ENCODE results near the gene TMEM145. TPM values are rescaled to one million over a fixed set of nuclear protein-coding genes. Genes with fewer than 3 reads are reported as not detected.

The TMEM145 gene
- total and polyA plus RNA-seq, 2 donors from 2014 or later: not detected

DNA sequence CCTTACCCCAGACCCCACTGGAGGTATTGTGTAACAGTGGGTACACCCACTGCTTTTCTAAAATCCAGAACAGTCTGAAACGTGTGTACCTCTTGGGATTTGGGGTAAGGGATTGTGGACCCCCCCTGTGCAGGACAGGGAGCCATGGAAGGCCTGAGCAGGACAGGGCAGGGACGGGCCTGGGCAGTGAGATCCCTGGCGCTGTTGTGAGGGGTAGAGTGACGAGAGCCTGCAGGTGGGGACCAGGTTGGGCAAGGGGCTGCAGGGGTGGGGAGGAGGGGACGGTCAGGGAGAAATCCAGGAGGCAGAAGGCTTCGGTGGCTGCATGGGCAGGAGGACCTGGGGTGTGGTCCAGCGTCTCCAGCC is 48.4 kb downstream of the TMEM145 start:
- intact Hi-C loops (cut with DNase I): no loop called here
- Histone ChIP-seq H3K9ac (ENCODE audit: low read length in 3 of 3) (no peak overlapping the region), H3K4me1 (ENCODE audit: control insufficient read depth in 2 of 3, insufficient read depth in 2 of 3, low read depth in 1 of 3, low read length in 3 of 3) (no peaks in the 10 kb centered on the region), H3K9me3 (ENCODE audit: control insufficient read depth in 2 of 3, insufficient read depth in 1 of 3, low read length in 3 of 3) (peaks cover 0 to 11% (median 0%) of the 10 kb centered on the region in 3 donors), H3K4me3 (ENCODE audit: low read length in 3 of 3) (no peak overlapping the region), H3K27me3 (ENCODE audit: control insufficient read depth, insufficient read depth, low read length) (no peaks in the 10 kb centered on the region), H3K27ac (ENCODE audit: low read depth in 2 of 2, low read length in 2 of 2) (no peak overlapping the region), H3K36me3 (ENCODE audit: control insufficient read depth in 2 of 3, insufficient read depth in 3 of 3, low read length in 3 of 3) (peaks cover 5 to 18% (median 7%) of the 10 kb centered on the region in 3 donors)
- FAIRE-seq (no peak), DNase-seq (no peak)
- TF ChIP-seq, protein P1, sequence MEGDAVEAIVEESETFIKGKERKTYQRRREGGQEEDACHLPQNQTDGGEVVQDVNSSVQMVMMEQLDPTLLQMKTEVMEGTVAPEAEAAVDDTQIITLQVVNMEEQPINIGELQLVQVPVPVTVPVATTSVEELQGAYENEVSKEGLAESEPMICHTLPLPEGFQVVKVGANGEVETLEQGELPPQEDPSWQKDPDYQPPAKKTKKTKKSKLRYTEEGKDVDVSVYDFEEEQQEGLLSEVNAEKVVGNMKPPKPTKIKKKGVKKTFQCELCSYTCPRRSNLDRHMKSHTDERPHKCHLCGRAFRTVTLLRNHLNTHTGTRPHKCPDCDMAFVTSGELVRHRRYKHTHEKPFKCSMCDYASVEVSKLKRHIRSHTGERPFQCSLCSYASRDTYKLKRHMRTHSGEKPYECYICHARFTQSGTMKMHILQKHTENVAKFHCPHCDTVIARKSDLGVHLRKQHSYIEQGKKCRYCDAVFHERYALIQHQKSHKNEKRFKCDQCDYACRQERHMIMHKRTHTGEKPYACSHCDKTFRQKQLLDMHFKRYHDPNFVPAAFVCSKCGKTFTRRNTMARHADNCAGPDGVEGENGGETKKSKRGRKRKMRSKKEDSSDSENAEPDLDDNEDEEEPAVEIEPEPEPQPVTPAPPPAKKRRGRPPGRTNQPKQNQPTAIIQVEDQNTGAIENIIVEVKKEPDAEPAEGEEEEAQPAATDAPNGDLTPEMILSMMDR (IDR thresholded peaks at IDR 0.05; ENCODE audit: borderline replicate concordance, extremely low read depth, insufficient read depth): no peak

DNA sequence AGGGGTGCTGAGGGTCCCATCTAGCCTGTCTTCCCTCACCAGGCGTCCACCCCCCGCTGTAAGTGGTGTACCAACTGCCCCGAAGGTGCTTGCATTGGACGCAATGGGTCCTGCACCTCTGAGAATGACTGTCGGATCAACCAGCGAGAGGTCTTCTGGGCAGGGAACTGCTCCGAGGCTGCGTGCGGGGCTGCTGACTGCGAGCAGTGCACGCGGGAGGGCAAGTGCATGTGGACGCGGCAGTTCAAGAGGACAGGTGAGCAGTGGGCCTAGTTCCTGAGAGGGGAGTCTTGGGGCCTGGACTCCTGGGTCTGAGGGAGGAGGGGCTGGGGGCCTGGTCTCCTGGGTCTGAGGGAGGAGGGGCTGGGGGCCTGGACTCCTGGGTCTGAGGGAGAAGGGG is 49.2 kb downstream of the TMEM145 start:
- TF ChIP-seq, protein P1 (IDR thresholded peaks at IDR 0.05; ENCODE audit: borderline replicate concordance, extremely low read depth, insufficient read depth): no peak
- Histone ChIP-seq H3K9ac (ENCODE audit: low read length in 3 of 3) (no peak overlapping the region), H3K27ac (ENCODE audit: low read depth in 2 of 2, low read length in 2 of 2) (no peak overlapping the region), H3K27me3 (ENCODE audit: control insufficient read depth, insufficient read depth, low read length) (no peaks in the 10 kb centered on the region), H3K9me3 (ENCODE audit: control insufficient read depth in 2 of 3, insufficient read depth in 1 of 3, low read length in 3 of 3) (peaks cover 0 to 11% (median 0%) of the 10 kb centered on the region in 3 donors), H3K4me1 (ENCODE audit: control insufficient read depth in 2 of 3, insufficient read depth in 2 of 3, low read depth in 1 of 3, low read length in 3 of 3) (no peaks in the 10 kb centered on the region), H3K4me3 (ENCODE audit: low read length in 3 of 3) (no peak overlapping the region), H3K36me3 (ENCODE audit: control insufficient read depth in 2 of 3, insufficient read depth in 3 of 3, low read length in 3 of 3) (peaks cover 5 to 11% (median 7%) of the 10 kb centered on the region in 3 donors)
- FAIRE-seq: no peak
- intact Hi-C loops (cut with DNase I): no loop called here
- DNase-seq: no peak

DNA sequence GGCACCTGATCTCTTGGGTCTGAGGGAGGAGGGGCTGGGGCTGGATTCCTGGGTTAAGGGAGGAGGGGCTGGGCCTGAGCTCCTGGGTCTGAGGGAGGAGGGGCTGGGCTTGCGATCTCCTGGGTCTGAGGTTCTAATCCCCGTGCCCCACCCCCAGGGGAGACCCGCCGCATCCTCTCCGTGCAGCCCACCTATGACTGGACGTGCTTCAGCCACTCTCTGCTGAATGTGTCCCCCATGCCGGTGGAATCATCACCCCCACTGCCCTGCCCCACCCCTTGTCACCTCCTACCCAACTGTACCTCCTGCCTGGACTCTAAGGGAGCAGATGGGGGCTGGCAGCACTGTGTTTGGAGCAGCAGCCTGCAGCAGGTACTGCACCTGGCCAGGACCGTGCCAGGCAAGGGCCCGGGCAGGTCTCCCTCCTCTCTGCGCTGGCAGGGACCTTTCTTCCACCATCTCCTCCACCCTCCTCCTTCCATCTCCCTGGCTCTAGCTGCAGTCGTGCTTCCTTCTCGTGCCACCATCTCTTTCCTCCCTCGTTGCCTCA is 49.9 kb downstream of the TMEM145 start:
- H3K9ac ChIP-seq (ENCODE audit: low read length in 3 of 3): no peak overlapping the region
- TF ChIP-seq, protein P1 (IDR thresholded peaks at IDR 0.05; ENCODE audit: borderline replicate concordance, extremely low read depth, insufficient read depth): no peak
- no peaks in the 10 kb centered on the region for H3K27me3 ChIP-seq (ENCODE audit: control insufficient read depth, insufficient read depth, low read length)
- H3K4me3 ChIP-seq (ENCODE audit: low read length in 3 of 3): no peak overlapping the region
- DNase-seq (no peak), FAIRE-seq (no peak)
- H3K36me3 ChIP-seq (ENCODE audit: control insufficient read depth in 2 of 3, insufficient read depth in 3 of 3, low read length in 3 of 3): peaks cover 5 to 11% (median 7%) of the 10 kb centered on the region in 3 donors
- H3K27ac ChIP-seq (ENCODE audit: low read depth in 2 of 2, low read length in 2 of 2): no peak overlapping the region
- no peaks in the 10 kb centered on the region for H3K4me1 ChIP-seq (ENCODE audit: control insufficient read depth in 2 of 3, insufficient read depth in 2 of 3, low read depth in 1 of 3, low read length in 3 of 3)
- intact Hi-C loops (cut with DNase I): no loop called here
- H3K9me3 ChIP-seq (ENCODE audit: control insufficient read depth in 2 of 3, insufficient read depth in 1 of 3, low read length in 3 of 3): peaks cover 0 to 11% (median 0%) of the 10 kb centered on the region in 3 donors

All from kidney (tissue), 14 donors.